T-cell (primary cell): Measurements from ENCODE around the gene SAG. TPM values are rescaled to one million over a fixed set of nuclear protein-coding genes. Genes with fewer than 3 reads are reported as not detected.

Experiments used
- ATAC-seq, 4 experiments: fragments of 200-7000 bp in 3 of 4; fragments of 150-1000 bp in 1 of 4; cut with Tn5 transposase; replicated peaks in 1 of 4; 1 replicate in 3 of 4; 2 replicates in 1 of 4; pipeline ENCODE4 v1.10.0; 2021; ENCODE audit warnings: moderate library complexity in 3 of 4, mild to moderate bottlenecking in 2 of 4, moderate number of reproducible peaks in 1 of 4
- CTCF ChIA-PET, 2 donors: fragments of 300-600 bp; sonication (Branson Sonifier 250); formaldehyde crosslinking; loops; one replicate each; lab custom pipeline; 2022; ENCODE audit warnings: antibody characterized with exemption in 2 of 2; lab: Charles Lee
- POLR2A ChIA-PET, 2 donors: fragments of 300-600 bp; sonication (Branson Sonifier 250); formaldehyde crosslinking; loops; one replicate each; lab custom pipeline; 2022; ENCODE audit warnings: antibody characterized with exemption in 2 of 2; lab: Charles Lee
- DNase-seq, 35 experiments: peaks; one replicate each; pipeline versions ENCODE4 v3.0.0 to v3.0.0-alpha.2; 2013 to 2023
- H3K27ac ChIP-seq: one replicate; pipeline ENCODE4 v1.5.1; 2013; ENCODE audit warnings: low read length
- H3K27me3 ChIP-seq, 2 experiments: replicated peaks in 1 of 2; 1 replicate in 1 of 2; 2 replicates in 1 of 2; pipeline versions ENCODE4 v1.6.1 to v1.7.0; 2013; ENCODE audit warnings: low read length in 1 of 2, mixed read lengths in 1 of 2; ENCODE audit not compliant: control insufficient read depth in 2 of 2, insufficient read depth in 2 of 2; ENCODE audit errors: extremely low read depth in 1 of 2
- H3K36me3 ChIP-seq, 2 donors: 1 replicate in 1 of 2; 2 replicates in 1 of 2; pipeline versions ENCODE4 v1.6.1 to v1.7.0; 2013; ENCODE audit warnings: low read length in 1 of 2; ENCODE audit not compliant: control insufficient read depth in 2 of 2, insufficient read depth in 1 of 2; ENCODE audit errors: extremely low read depth in 1 of 2
- H3K4me1 ChIP-seq, 2 experiments: 1 replicate in 1 of 2; 2 replicates in 1 of 2; pipeline versions ENCODE4 v1.6.1 to v1.7.0; 2013; ENCODE audit warnings: low read length in 2 of 2, mixed read lengths in 1 of 2; ENCODE audit not compliant: insufficient read depth in 2 of 2, control insufficient read depth in 1 of 2; ENCODE audit errors: extremely low read depth in 1 of 2
- H3K4me3 ChIP-seq, 2 donors: 1 replicate in 1 of 2; 2 replicates in 1 of 2; pipeline versions ENCODE4 v1.5.1 to v1.7.0; 2013; ENCODE audit warnings: mild to moderate bottlenecking in 2 of 2, low read length in 1 of 2, moderate library complexity in 1 of 2; ENCODE audit not compliant: control insufficient read depth in 1 of 2; ENCODE audit errors: extremely low read depth in 1 of 2
- H3K9me3 ChIP-seq: 2 replicates; pipeline ENCODE4 v1.7.0; 2013
- H3K27ac Mint-ChIP-seq, 2 donors: one replicate each; pipeline ENCODE4 v1.8.0; 2020 to 2021; ENCODE audit warnings: mild to moderate bottlenecking in 2 of 2, mixed read lengths in 2 of 2
- H3K27me3 Mint-ChIP-seq, 2 donors: one replicate each; pipeline ENCODE4 v1.8.0; 2021 to 2022; ENCODE audit warnings: mixed read lengths in 2 of 2
- H3K36me3 Mint-ChIP-seq: one replicate; pipeline ENCODE4 v1.8.0; 2021; ENCODE audit warnings: mixed read lengths
- H3K4me1 Mint-ChIP-seq, 3 donors: one replicate each; pipeline ENCODE4 v1.8.0; 2020 to 2022; ENCODE audit warnings: mixed read lengths in 3 of 3, mild to moderate bottlenecking in 1 of 3
- H3K4me3 Mint-ChIP-seq, 3 donors: one replicate each; pipeline ENCODE4 v1.8.0; 2020 to 2022; ENCODE audit warnings: mild to moderate bottlenecking in 3 of 3, mixed read lengths in 3 of 3, moderate library complexity in 3 of 3
- H3K9me3 Mint-ChIP-seq, 3 donors: one replicate each; pipeline ENCODE4 v1.8.0; 2020 to 2022; ENCODE audit warnings: mixed read lengths in 3 of 3
- WGBS: methylation state at CpG from one replicate; pipeline ENCODE4 v1.1.5; 2013; ENCODE audit warnings: missing lambda C conversion rate; ENCODE audit not compliant: insufficient coverage; 5-methylcytosine and 5-hydroxymethylcytosine counted together
- total RNA-seq, 35 experiments: library from RNA in 6 of 35; stranded (reverse) in 6 of 35; fragments of 120-200 nt in 1 of 35; gene quantifications; one replicate each; pipeline versions ENCODE4 v1.2.1 to v1.2.4 and lab custom pipeline; 2013 to 2026

SAG gene
- total RNA-seq, 5 donors from 2014 or later (not counting 1 experiment from before 2014, with no cell fraction given): 0.03 to 0.37 TPM; not detected in 3

GRCh38 chr2:233289648-233290047, 18.0 kb upstream of the SAG start:
- no peaks in the 10 kb centered on the region for H3K9me3 Mint-ChIP-seq
- H3K27ac ChIP-seq: no peak overlapping the region
- no peaks in the 10 kb centered on the region for H3K4me1 ChIP-seq
- peaks cover 30 to 98% of the 10 kb centered on the region in 2 donors for H3K36me3 ChIP-seq
- H3K9me3 ChIP-seq: no peaks in the 10 kb centered on the region
- H3K36me3 Mint-ChIP-seq: peaks cover 79% of the 10 kb centered on the region
- no peaks in the 10 kb centered on the region for H3K27me3 Mint-ChIP-seq
- ChIA-PET CTCF (no interaction called here), POLR2A (no interaction called here)
- DNase-seq: no peak
- ATAC-seq: no peak
- H3K4me3 Mint-ChIP-seq: no peak overlapping the region
- WGBS: 98% methylated on average over 10 of the region's 12 CpGs
- no peaks in the 10 kb centered on the region for H3K27me3 ChIP-seq
- peaks cover 0 to 18% (median 9%) of the 10 kb centered on the region in 3 donors for H3K4me1 Mint-ChIP-seq
- no peak overlapping the region for H3K4me3 ChIP-seq
- peak overlapping the region in 1 of 2 donors; percentile 77 for H3K27ac Mint-ChIP-seq

- 95% methylated on average over 9 of the region's 10 CpGs for WGBS
- ChIA-PET POLR2A (no interaction called here), CTCF (no interaction called here)
- no peak overlapping the region for H3K4me3 ChIP-seq
- H3K4me1 Mint-ChIP-seq: peaks cover 0 to 13% (median 5%) of the 10 kb centered on the region in 3 donors
- no peak for DNase-seq
- no peaks in the 10 kb centered on the region for H3K4me1 ChIP-seq
- H3K9me3 ChIP-seq: no peaks in the 10 kb centered on the region
- no peaks in the 10 kb centered on the region for H3K27me3 ChIP-seq
- peak overlapping the region in 1 of 2 donors; percentile 77 for H3K27ac Mint-ChIP-seq
- no peak overlapping the region for H3K27ac ChIP-seq
- H3K36me3 ChIP-seq: peaks cover 30 to 98% of the 10 kb centered on the region in 2 donors
- H3K4me3 Mint-ChIP-seq: no peak overlapping the region
- no peaks in the 10 kb centered on the region for H3K9me3 Mint-ChIP-seq
- H3K27me3 Mint-ChIP-seq: no peaks in the 10 kb centered on the region
- peaks cover 77% of the 10 kb centered on the region for H3K36me3 Mint-ChIP-seq
- no peak for ATAC-seq
These were observed 17.4 kb upstream of the SAG start for GRCh38 chr2:233290051-233290845.

DNA sequence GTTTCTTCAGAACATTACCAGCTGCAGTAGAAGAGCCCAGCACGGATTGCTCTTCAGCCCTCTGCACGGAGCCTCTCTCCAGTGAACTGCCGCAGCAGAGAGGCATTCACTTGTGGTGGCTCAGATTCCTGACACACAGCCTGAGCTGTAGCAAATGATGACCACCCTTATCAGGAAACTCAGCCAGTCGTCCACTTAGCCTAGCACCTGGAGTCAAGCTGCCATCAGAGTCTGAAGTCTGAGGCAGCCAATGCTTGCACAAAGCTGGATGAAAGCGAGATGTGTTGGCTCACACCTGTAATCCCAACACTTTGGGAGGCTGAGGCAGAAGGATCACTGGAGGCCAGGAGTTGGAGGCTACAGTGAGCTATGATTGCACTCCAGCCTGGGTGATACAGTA, 11.7 kb upstream of the SAG start:
- Histone ChIP-seq H3K9me3 (no peaks in the 10 kb centered on the region), H3K36me3 (peaks cover 20 to 55% of the 10 kb centered on the region in 2 donors), H3K27me3 (no peaks in the 10 kb centered on the region), H3K4me1 (no peaks in the 10 kb centered on the region), H3K27ac (no peak overlapping the region), H3K4me3 (no peak overlapping the region)
- peaks cover 3 to 8% (median 4%) of the 10 kb centered on the region in 3 donors for H3K4me1 Mint-ChIP-seq
- H3K36me3 Mint-ChIP-seq: peaks cover 50% of the 10 kb centered on the region
- no peaks in the 10 kb centered on the region for H3K9me3 Mint-ChIP-seq
- WGBS: 96% methylated on average over 5 of the region's 5 CpGs
- POLR2A ChIA-PET: interaction anchor here in 1 of 2 donors (0.7 kb wide), 2 partner anchors 16 to 66 kb away, joined by 5 to 7 read pairs; no protein-coding TSS in a partner anchor
- DNase-seq: no peak
- peak overlapping the region in 1 of 2 donors; percentile 29 for H3K27ac Mint-ChIP-seq
- H3K27me3 Mint-ChIP-seq: no peaks in the 10 kb centered on the region
- ATAC-seq: no peak
- H3K4me3 Mint-ChIP-seq: no peak overlapping the region
- CTCF ChIA-PET: no interaction called here

- CTCF ChIA-PET: interaction anchor here in 1 of 2 donors (0.7 kb wide), 1 partner anchor 43 kb away, joined by 5 read pairs; no protein-coding TSS in a partner anchor
- no peak for DNase-seq
- Mint-ChIP-seq H3K9me3 (no peaks in the 10 kb centered on the region), H3K4me1 (peaks cover 3 to 8% (median 4%) of the 10 kb centered on the region in 3 donors), H3K27ac (no peak overlapping the region), H3K36me3 (peaks cover 40% of the 10 kb centered on the region), H3K4me3 (no peak overlapping the region), H3K27me3 (no peaks in the 10 kb centered on the region)
- Histone ChIP-seq H3K4me1 (no peaks in the 10 kb centered on the region), H3K9me3 (no peaks in the 10 kb centered on the region), H3K27ac (no peak overlapping the region), H3K27me3 (no peaks in the 10 kb centered on the region), H3K4me3 (no peak overlapping the region), H3K36me3 (peaks cover 20 to 43% of the 10 kb centered on the region in 2 donors)
- POLR2A ChIA-PET: no interaction called here
- ATAC-seq: no peak
- WGBS: 89% methylated on average over 6 of the region's 7 CpGs
These were observed 10.5 kb upstream of the SAG start for GRCh38 chr2:233297076-233297475.

- CTCF ChIA-PET: no interaction called here
- H3K4me3 Mint-ChIP-seq: no peak overlapping the region
These were observed 7.2 kb upstream of the SAG start for GRCh38 chr2:233300401-233300800.

DNA sequence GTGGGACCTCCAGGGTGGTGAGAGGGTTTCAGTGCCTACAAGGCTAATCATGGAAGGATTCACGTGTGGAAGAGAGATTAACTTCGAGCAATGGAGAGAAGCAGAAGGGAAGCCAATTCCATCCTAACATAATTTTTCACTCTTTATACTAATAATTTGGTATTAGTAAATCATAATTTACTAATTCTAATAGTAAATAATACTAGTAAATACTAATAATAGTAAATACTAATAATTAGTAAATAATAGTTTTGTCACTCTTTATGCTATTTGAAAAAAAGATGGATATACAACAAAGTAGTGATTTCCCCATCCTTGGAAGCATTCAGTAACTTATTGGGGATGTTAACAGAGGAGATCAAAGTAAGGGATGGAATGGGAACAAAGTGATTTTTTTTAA, 6.4 kb upstream of the SAG start:
- Mint-ChIP-seq H3K4me1 (peaks cover 0 to 4% (median 3%) of the 10 kb centered on the region in 3 donors), H3K4me3 (no peak overlapping the region), H3K27ac (no peak overlapping the region), H3K9me3 (no peaks in the 10 kb centered on the region), H3K27me3 (no peaks in the 10 kb centered on the region), H3K36me3 (peaks cover 2% of the 10 kb centered on the region)
- H3K4me3 ChIP-seq: no peak overlapping the region
- H3K9me3 ChIP-seq: no peaks in the 10 kb centered on the region
- no peaks in the 10 kb centered on the region for H3K27me3 ChIP-seq
- H3K27ac ChIP-seq: no peak overlapping the region
- no CpG with 5 or more reads among the region's 2 CpGs for WGBS
- no peak for ATAC-seq
- no peak for DNase-seq
- no peaks in the 10 kb centered on the region for H3K4me1 ChIP-seq
- CTCF ChIA-PET: no interaction called here
- peaks cover 0 to 2% of the 10 kb centered on the region in 2 donors for H3K36me3 ChIP-seq
- POLR2A ChIA-PET: no interaction called here

More at GRCh38 chr2:233300401-233300800, 7.2 kb upstream of the SAG start:
- 83% methylated on average over 1 of the region's 4 CpGs for WGBS
- Mint-ChIP-seq H3K9me3 (no peaks in the 10 kb centered on the region), H3K4me1 (peaks cover 0 to 4% (median 3%) of the 10 kb centered on the region in 3 donors), H3K27ac (no peak overlapping the region), H3K27me3 (no peaks in the 10 kb centered on the region), H3K36me3 (peaks cover 8% of the 10 kb centered on the region)
- ATAC-seq (no peak), DNase-seq (no peak)
- Histone ChIP-seq H3K27me3 (no peaks in the 10 kb centered on the region), H3K9me3 (no peaks in the 10 kb centered on the region), H3K4me3 (no peak overlapping the region), H3K4me1 (no peaks in the 10 kb centered on the region), H3K27ac (no peak overlapping the region), H3K36me3 (peaks cover 0 to 10% of the 10 kb centered on the region in 2 donors)
- POLR2A ChIA-PET: no interaction called here
